SU-DHL-6 (cell line): ENCODE measurements around the gene SYT7.

Experiments used
- H2AFZ ChIP-seq: fragments of 200-600 bp; sonication (generic); 2 replicates; pipeline ENCODE4 v1.6.1; 2014; ENCODE audit warnings: low read depth, mild to moderate bottlenecking, moderate library complexity, mixed read lengths, antibody characterized with exemption, low read length; ENCODE audit not compliant: severe bottlenecking
- H3F3A ChIP-seq: fragments of 200-600 bp; shearing (Covaris generic); 2 replicates; pipeline ENCODE4 v1.6.0; 2016; ENCODE audit warnings: antibody characterized with exemption, mild to moderate bottlenecking; ENCODE audit not compliant: insufficient read depth
- H3K27ac ChIP-seq: fragments of 200-600 bp; sonication (generic); 2 replicates; pipeline ENCODE4 v1.5.1; 2016; ENCODE audit warnings: low read depth, mild to moderate bottlenecking, low read length, moderate library complexity, mixed read lengths
- H3K27me3 ChIP-seq: fragments of 200-600 bp; sonication (generic), shearing (Covaris generic); 2 replicates; pipeline ENCODE4 v1.6.0; 2014; ENCODE audit warnings: mild to moderate bottlenecking, low read length
- H3K36me3 ChIP-seq: fragments of 200-600 bp; sonication (generic); 2 replicates; pipeline ENCODE4 v1.6.1; 2014; ENCODE audit warnings: mild to moderate bottlenecking, low read length, mixed read lengths
- H3K4me2 ChIP-seq: fragments of 300-600, 200-600 bp; shearing (Covaris generic), sonication (generic); 2 replicates; pipeline ENCODE4 v1.6.0; 2014; ENCODE audit warnings: low read length, low read depth, mild to moderate bottlenecking; ENCODE audit not compliant: poor library complexity, severe bottlenecking
- H3K4me3 ChIP-seq: fragments of 200-600 bp; sonication (generic); 2 replicates; pipeline ENCODE4 v1.5.1; 2014; ENCODE audit warnings: antibody characterized with exemption, low read length, mild to moderate bottlenecking, mixed read lengths; ENCODE audit not compliant: insufficient read depth, poor library complexity, severe bottlenecking
- H3K79me2 ChIP-seq: fragments of 200-600 bp; sonication (generic); 2 replicates; pipeline ENCODE4 v1.6.1; 2014; ENCODE audit warnings: mild to moderate bottlenecking, low read length, moderate library complexity; ENCODE audit not compliant: insufficient read depth
- H3K9ac ChIP-seq: fragments of 200-600 bp; sonication (generic); 2 replicates; pipeline ENCODE4 v1.7.0; 2014; ENCODE audit warnings: mild to moderate bottlenecking, low read length
- H3K9me2 ChIP-seq: fragments of 200-600 bp; sonication (generic); replicated peaks from 2 replicates; pipeline ENCODE4 v1.6.1; 2014; ENCODE audit warnings: low read length; ENCODE audit not compliant: insufficient read depth
- H3K9me3 ChIP-seq: fragments of 200-600 bp; sonication (generic); 2 replicates; pipeline ENCODE4 v1.6.1; 2014; ENCODE audit warnings: low read length, mixed read lengths; ENCODE audit not compliant: insufficient read depth
- H4K20me1 ChIP-seq: fragments of 200-600 bp; sonication (generic); 2 replicates; pipeline ENCODE4 v1.6.1; 2014; ENCODE audit warnings: low read depth, mild to moderate bottlenecking, antibody characterized with exemption, low read length, moderate library complexity, mixed read lengths
- EZH2phosphoT487 ChIP-seq: fragments of 200-600 bp; sonication (generic), shearing (Covaris generic); conservative IDR thresholded peaks from 2 replicates; pipeline ENCODE4 v1.6.1; 2018; ENCODE audit warnings: mild to moderate bottlenecking, antibody characterized with exemption, low read length, moderate library complexity, mixed read lengths
- TF ChIP-seq, protein P1 (sequence below): fragments of 200-600 bp; sonication (generic); IDR thresholded peaks from one replicate; pipeline ENCODE4 v1.5.1; 2017; ENCODE audit warnings: antibody characterized with exemption, mild to moderate bottlenecking, low read length, moderate library complexity; ENCODE audit not compliant: insufficient read depth, poor library complexity, severe bottlenecking

The SYT7 gene

DNA sequence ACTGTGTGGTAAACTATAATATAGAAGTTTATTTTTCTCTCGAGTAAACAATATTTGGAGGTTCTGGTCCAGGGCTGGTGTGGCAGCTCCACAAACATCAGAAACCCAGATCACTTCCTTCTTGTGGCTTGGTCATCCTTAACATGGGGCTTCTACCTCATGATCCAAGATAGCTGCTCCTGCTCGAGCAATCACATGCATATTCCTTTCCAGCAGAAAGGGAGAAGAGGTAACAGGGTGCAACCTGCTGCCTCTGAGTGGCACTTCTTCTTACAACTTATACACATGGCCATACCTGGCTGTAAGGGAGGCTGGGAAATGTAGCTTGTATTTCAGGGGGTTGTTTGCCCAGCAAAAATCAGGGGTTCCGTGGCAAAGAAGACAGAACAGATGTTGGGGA lies 44.6 kb upstream of the SYT7 start:
- H3K79me2 ChIP-seq = no peaks in the 10 kb centered on the region
- H3K27me3 ChIP-seq = no peaks in the 10 kb centered on the region
- no peak overlapping the region for H3K9ac ChIP-seq
- TF ChIP-seq EZH2phosphoT487 = no peak
- TF ChIP-seq, protein P1, sequence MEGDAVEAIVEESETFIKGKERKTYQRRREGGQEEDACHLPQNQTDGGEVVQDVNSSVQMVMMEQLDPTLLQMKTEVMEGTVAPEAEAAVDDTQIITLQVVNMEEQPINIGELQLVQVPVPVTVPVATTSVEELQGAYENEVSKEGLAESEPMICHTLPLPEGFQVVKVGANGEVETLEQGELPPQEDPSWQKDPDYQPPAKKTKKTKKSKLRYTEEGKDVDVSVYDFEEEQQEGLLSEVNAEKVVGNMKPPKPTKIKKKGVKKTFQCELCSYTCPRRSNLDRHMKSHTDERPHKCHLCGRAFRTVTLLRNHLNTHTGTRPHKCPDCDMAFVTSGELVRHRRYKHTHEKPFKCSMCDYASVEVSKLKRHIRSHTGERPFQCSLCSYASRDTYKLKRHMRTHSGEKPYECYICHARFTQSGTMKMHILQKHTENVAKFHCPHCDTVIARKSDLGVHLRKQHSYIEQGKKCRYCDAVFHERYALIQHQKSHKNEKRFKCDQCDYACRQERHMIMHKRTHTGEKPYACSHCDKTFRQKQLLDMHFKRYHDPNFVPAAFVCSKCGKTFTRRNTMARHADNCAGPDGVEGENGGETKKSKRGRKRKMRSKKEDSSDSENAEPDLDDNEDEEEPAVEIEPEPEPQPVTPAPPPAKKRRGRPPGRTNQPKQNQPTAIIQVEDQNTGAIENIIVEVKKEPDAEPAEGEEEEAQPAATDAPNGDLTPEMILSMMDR = no peak
- H3K36me3 ChIP-seq = no peaks in the 10 kb centered on the region
- no peaks in the 10 kb centered on the region for H3K9me3 ChIP-seq
- H3K4me3 ChIP-seq = no peak overlapping the region
- H2AFZ ChIP-seq = no peak overlapping the region
- no peaks in the 10 kb centered on the region for H3F3A ChIP-seq
- no peaks in the 10 kb centered on the region for H4K20me1 ChIP-seq
- no peaks in the 10 kb centered on the region for H3K9me2 ChIP-seq
- no peak overlapping the region for H3K4me2 ChIP-seq
- no peak overlapping the region for H3K27ac ChIP-seq

DNA sequence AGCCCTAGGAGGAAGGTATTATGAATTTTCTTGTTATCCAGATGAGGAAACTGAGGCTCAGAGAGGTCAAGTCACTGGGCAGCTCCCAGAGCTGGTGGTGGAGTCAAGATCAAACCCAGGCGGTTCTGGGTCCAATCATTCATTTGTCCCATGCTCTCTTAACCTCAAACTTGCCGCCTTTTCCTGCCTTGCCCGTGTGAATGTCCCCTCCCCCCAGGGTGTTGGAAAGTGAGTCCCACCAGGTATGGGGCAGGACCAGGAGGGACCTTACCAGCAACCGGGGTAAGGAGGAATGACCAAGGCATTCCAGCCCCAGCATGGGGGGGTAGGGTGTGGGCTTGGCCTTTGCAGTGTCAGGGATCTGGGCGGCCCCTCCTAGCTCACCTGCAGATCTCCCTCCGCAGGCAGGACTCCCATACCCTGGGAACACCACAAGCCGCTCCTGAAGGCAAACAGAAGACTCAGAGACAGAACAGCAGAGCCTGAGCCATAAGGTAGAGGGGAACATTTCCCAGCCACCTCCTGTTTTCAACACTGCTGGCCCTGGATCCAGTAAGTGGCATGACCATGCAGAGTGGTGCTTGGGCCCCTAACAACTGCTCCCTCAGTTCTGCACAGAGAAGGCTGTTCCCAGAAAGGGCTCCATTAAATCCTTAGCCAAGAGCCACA lies 41.2 kb upstream of the SYT7 start:
- no peak overlapping the region for H2AFZ ChIP-seq

DNA sequence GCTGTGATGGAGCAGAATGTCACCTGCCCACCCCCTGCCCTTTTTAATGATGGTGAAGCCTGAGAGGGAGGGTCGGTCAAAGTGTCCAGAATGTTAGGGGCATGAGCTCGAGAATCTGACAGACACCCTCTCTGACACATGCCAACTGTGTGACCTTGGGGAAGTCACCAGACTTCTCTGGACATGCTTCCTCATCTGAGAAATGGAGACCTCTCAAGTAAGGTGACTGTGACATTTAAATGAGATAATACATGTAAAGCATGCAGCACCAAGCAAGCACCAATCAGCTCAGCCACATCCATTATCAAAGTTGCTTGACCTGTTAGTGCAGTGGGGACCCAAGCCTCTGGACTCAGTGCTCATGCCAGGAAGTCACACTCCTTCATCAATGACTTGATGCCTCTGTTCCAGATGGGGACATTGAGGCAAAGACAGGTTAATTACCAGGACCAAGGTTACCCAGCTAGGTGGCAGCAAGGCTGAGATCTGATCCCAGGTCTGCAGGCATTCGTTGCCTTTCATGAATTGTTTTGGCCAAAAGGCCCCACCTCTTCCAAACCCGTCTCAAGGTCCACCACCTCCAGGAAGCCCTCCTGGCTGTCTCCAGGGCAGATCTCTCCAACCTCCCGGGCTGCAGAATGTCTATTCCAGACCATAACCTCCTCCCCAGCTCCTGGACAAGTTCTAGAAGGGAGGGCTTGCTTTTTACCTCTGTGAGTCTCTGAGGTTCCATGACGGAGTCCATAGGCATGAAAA lies 38.8 kb upstream of the SYT7 start:
- Histone ChIP-seq H3K36me3 (no peaks in the 10 kb centered on the region), H3K27ac (no peak overlapping the region), H3K79me2 (no peaks in the 10 kb centered on the region), H2AFZ (no peak overlapping the region), H3K4me3 (no peak overlapping the region), H4K20me1 (no peaks in the 10 kb centered on the region), H3K9ac (no peak overlapping the region), H3K27me3 (no peaks in the 10 kb centered on the region), H3K9me2 (no peaks in the 10 kb centered on the region), H3F3A (no peaks in the 10 kb centered on the region), H3K9me3 (no peaks in the 10 kb centered on the region), H3K4me2 (no peak overlapping the region)
- TF ChIP-seq, protein P1 = no peak
- TF ChIP-seq EZH2phosphoT487 = no peak

More for the DNA sequence above, 41.2 kb upstream of the SYT7 start:
- Histone ChIP-seq H3F3A (no peaks in the 10 kb centered on the region), H3K27ac (no peak overlapping the region), H3K79me2 (no peaks in the 10 kb centered on the region), H3K9me2 (no peaks in the 10 kb centered on the region), H4K20me1 (no peaks in the 10 kb centered on the region), H3K27me3 (no peaks in the 10 kb centered on the region), H3K36me3 (no peaks in the 10 kb centered on the region), H3K9me3 (no peaks in the 10 kb centered on the region), H3K4me2 (no peak overlapping the region), H3K9ac (no peak overlapping the region), H3K4me3 (no peak overlapping the region)
- TF ChIP-seq, protein P1 = no peak
